Peyer's patch (tissue), 4 donors: ENCODE results near the gene EXOC8.

ENCODE experiments used
- POLR2A ChIP-seq, 2 donors: fragments of 450-650 bp; IDR thresholded peaks; one replicate each; pipeline ENCODE4 v1.5.1; 2017; ENCODE audit warnings: antibody characterized with exemption in 2 of 2, mild to moderate bottlenecking in 2 of 2, moderate library complexity in 2 of 2
- TF ChIP-seq, protein P1 (sequence below), 6 experiments: fragments of 450-650 bp in 4 of 6; fragments of 200-600 bp in 2 of 6; sonication (generic) in 1 of 6; IDR thresholded peaks; one replicate each; pipeline ENCODE4 v1.5.1; 2017 to 2019; ENCODE audit warnings: antibody characterized with exemption in 6 of 6, mild to moderate bottlenecking in 3 of 6, moderate library complexity in 1 of 6

DNA sequence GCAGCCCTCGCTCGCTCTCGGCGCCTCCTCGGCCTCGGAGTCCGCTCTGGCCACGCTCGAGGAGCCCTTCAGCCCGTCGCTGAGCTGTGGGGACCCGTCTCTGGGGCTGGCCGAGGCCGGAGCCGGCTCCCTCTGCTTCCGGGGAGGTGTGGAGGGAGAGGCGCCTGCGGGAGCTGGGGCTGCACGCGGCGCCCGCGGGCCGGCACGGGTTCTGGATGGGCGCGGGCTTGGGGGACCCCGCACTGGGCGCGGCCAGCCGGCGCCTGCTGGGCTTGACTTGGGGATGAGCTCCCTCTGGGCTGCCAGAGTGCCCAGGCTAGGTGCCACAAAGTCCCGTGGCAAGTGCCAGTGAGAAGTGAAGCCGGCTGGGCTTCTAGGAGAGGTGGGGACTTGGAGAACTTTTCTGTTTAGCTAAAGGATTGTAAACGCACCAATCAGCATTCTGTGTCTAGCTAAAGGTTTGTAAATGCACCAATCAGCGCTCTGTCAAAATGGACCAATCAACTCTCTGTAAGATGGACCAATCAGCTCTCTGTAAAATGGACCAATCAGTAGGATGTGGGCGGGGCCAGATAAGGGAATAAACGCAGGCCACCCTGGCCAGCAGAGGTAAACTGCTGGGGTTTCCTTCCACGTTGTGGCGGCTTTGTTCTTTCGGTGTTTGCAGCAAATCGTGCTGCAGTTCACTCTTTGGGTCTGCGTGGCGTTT lies 20.2 kb downstream of the EXOC8 start:
- TF ChIP-seq, protein P1, sequence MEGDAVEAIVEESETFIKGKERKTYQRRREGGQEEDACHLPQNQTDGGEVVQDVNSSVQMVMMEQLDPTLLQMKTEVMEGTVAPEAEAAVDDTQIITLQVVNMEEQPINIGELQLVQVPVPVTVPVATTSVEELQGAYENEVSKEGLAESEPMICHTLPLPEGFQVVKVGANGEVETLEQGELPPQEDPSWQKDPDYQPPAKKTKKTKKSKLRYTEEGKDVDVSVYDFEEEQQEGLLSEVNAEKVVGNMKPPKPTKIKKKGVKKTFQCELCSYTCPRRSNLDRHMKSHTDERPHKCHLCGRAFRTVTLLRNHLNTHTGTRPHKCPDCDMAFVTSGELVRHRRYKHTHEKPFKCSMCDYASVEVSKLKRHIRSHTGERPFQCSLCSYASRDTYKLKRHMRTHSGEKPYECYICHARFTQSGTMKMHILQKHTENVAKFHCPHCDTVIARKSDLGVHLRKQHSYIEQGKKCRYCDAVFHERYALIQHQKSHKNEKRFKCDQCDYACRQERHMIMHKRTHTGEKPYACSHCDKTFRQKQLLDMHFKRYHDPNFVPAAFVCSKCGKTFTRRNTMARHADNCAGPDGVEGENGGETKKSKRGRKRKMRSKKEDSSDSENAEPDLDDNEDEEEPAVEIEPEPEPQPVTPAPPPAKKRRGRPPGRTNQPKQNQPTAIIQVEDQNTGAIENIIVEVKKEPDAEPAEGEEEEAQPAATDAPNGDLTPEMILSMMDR (IDR thresholded peaks at IDR 0.05): no peak
- TF ChIP-seq POLR2A (IDR thresholded peaks at IDR 0.05): no peak
